HCT116 (cell line): Measurements from ENCODE around the gene ZNF576. TPM values are rescaled to one million over a fixed set of nuclear protein-coding genes. Genes with fewer than 3 reads are reported as not detected.

Experiments
- ATAC-seq: fragments of 200-7000 bp; cut with Tn5 transposase; 2 replicates; pipeline ENCODE4 v1.9.1; 2020; ENCODE audit warnings: mild to moderate bottlenecking, moderate library complexity
- BruUV-seq: library from RNA; stranded (reverse); fragments of 400-500 nt; replicated peaks from 2 replicates; lab custom pipeline; 2021; lab: Mats Ljungman, UMichigan
- CTCF ChIA-PET: fragments of 300-600 bp; sonication (Branson Sonifier 250); formaldehyde crosslinking; loops from one replicate; lab custom pipeline; 2021; ENCODE audit warnings: antibody characterized with exemption; lab: Charles Lee
- POLR2A ChIA-PET: fragments of 300-600, 350-600 bp; sonication (Branson Sonifier 250); formaldehyde crosslinking; loops from one replicate; lab custom pipeline; 2021; ENCODE audit warnings: antibody characterized with exemption; lab: Charles Lee
- RAD21 ChIA-PET, 2 experiments: fragments of 300-600 bp; sonication (Branson Sonifier 250); formaldehyde crosslinking; loops; one replicate each; lab custom pipeline; 2023; ENCODE audit warnings: low total read pairs in 2 of 2; ENCODE audit not compliant: uncharacterized antibody in 2 of 2, unreplicated experiment in 2 of 2, low non-redundant PET in 1 of 2; lab: Charles Lee
- DNase-seq: peaks from one replicate; pipeline ENCODE4 v3.0.0-alpha.2; 2010; ENCODE audit warnings: low read depth, low spot score
- H2AFZ ChIP-seq: fragments of 200-600 bp; shearing (Covaris generic), sonication (generic); 2 replicates; pipeline ENCODE4 v1.6.1; 2017; ENCODE audit warnings: low read depth, mixed run types, mixed read lengths, antibody characterized with exemption, low read length; ENCODE audit not compliant: poor library complexity, severe bottlenecking
- H3K27ac ChIP-seq: 2 replicates; pipeline ENCODE4 v1.5.1; 2012; ENCODE audit warnings: low read depth, low read length
- H3K27me3 ChIP-seq: fragments of 200-600 bp; sonication (generic); 2 replicates; pipeline ENCODE4 v1.6.1; 2016; ENCODE audit warnings: mixed run types, low read length, mixed read lengths; ENCODE audit not compliant: insufficient read depth
- H3K36me3 ChIP-seq, 2 experiments: fragments of 200-500 bp in 1 of 2; fragments of 200-600 bp in 1 of 2; sonication (Bioruptor generic) in 1 of 2; sonication (generic) in 1 of 2; 2 replicates each; pipeline versions ENCODE4 v1.5.1 to v1.6.1; 2014 to 2016; ENCODE audit warnings: low read length in 2 of 2, inconsistent platforms in 1 of 2, mixed read lengths in 1 of 2, mixed run types in 1 of 2; ENCODE audit not compliant: insufficient read depth in 2 of 2, control insufficient read depth in 1 of 2
- H3K4me1 ChIP-seq, 2 experiments: fragments of 200-600 bp in 1 of 2; sonication (generic) in 1 of 2; 2 replicates each; pipeline versions ENCODE4 v1.5.1 to v1.6.1; 2012 to 2017; ENCODE audit warnings: low read length in 2 of 2, inconsistent platforms in 1 of 2, mild to moderate bottlenecking in 1 of 2, mixed read lengths in 1 of 2, mixed run types in 1 of 2, moderate library complexity in 1 of 2; ENCODE audit not compliant: insufficient read depth in 2 of 2, control insufficient read depth in 1 of 2
- H3K4me2 ChIP-seq: fragments of 200-600 bp; sonication (generic); 2 replicates; pipeline ENCODE4 v1.6.1; 2017; ENCODE audit warnings: mixed run types, low read length, mixed read lengths
- H3K4me3 ChIP-seq, 2 experiments: fragments of 200-600 bp in 1 of 2; sonication (generic) in 1 of 2; replicated peaks in 1 of 2; 2 replicates each; pipeline ENCODE4 v1.5.1; 2011 to 2016; ENCODE audit warnings: low read length in 2 of 2, control low read depth in 1 of 2, low read depth in 1 of 2, mild to moderate bottlenecking in 1 of 2, mixed read lengths in 1 of 2, mixed run types in 1 of 2
- H3K79me2 ChIP-seq: fragments of 200-600 bp; sonication (generic); 2 replicates; pipeline ENCODE4 v1.6.1; 2017; ENCODE audit warnings: mild to moderate bottlenecking, mixed run types, low read length, moderate library complexity, mixed read lengths; ENCODE audit not compliant: insufficient read depth
- H3K9ac ChIP-seq: fragments of 200-600 bp; sonication (generic); 2 replicates; pipeline ENCODE4 v1.6.1; 2016; ENCODE audit warnings: low read length, mixed read lengths
- H3K9me2 ChIP-seq: fragments of 200-600 bp; sonication (generic), shearing (Covaris generic); 2 replicates; pipeline ENCODE4 v1.6.1; 2017; ENCODE audit warnings: mixed run types, mild to moderate bottlenecking, moderate library complexity; ENCODE audit not compliant: insufficient read depth
- H3K9me3 ChIP-seq, 2 experiments: fragments of 200-500 bp in 1 of 2; fragments of 200-600 bp in 1 of 2; sonication (Bioruptor generic) in 1 of 2; sonication (generic) in 1 of 2; 2 replicates each; pipeline ENCODE4 v1.6.1; 2014 to 2017; ENCODE audit warnings: low read length in 2 of 2, mixed read lengths in 2 of 2, inconsistent platforms in 1 of 2, low read depth in 1 of 2, mild to moderate bottlenecking in 1 of 2, mixed run types in 1 of 2, moderate library complexity in 1 of 2; ENCODE audit not compliant: control insufficient read depth in 1 of 2, insufficient read depth in 1 of 2
- H4K20me1 ChIP-seq: fragments of 200-600 bp; sonication (generic), shearing (Covaris generic); 2 replicates; pipeline ENCODE4 v1.6.1; 2017; ENCODE audit warnings: mixed run types, mild to moderate bottlenecking, moderate library complexity; ENCODE audit not compliant: insufficient read depth
- CBX3 ChIP-seq: IDR thresholded peaks from 2 replicates; pipeline ENCODE4 v1.6.1; 2012; ENCODE audit warnings: low read depth
- CEBPB ChIP-seq: IDR thresholded peaks from 2 replicates; pipeline ENCODE4 v1.6.1; 2012; ENCODE audit warnings: low read depth
- EGR1 ChIP-seq: IDR thresholded peaks from 2 replicates; pipeline ENCODE4 v1.6.1; 2012; ENCODE audit warnings: low read depth
- ELF1 ChIP-seq: IDR thresholded peaks from 2 replicates; pipeline ENCODE4 v1.6.1; 2012; ENCODE audit warnings: low read depth, borderline replicate concordance
- EZH2 ChIP-seq: fragments of 200-600 bp; sonication (generic); IDR thresholded peaks from 2 replicates; pipeline ENCODE4 v1.6.1; 2017; ENCODE audit warnings: antibody characterized with exemption, mixed run types
- EZH2phosphoT487 ChIP-seq: fragments of 200-600 bp; IDR thresholded peaks from 2 replicates; pipeline ENCODE4 v1.6.1; 2018; ENCODE audit warnings: antibody characterized with exemption, borderline replicate concordance
- FOSL1 ChIP-seq: IDR thresholded peaks from 2 replicates; pipeline ENCODE4 v1.6.1; 2012; ENCODE audit warnings: low read depth
- JUND ChIP-seq: IDR thresholded peaks from 2 replicates; pipeline ENCODE4 v1.6.1; 2012
- POLR2A ChIP-seq: IDR thresholded peaks from 2 replicates; pipeline ENCODE4 v1.7.0; 2011; ENCODE audit warnings: borderline replicate concordance; ENCODE audit not compliant: insufficient read depth, insufficient read length; ENCODE audit errors: extremely low read depth
- POLR2AphosphoS5 ChIP-seq: IDR thresholded peaks from 2 replicates; pipeline ENCODE4 v1.6.1; 2011; ENCODE audit warnings: mild to moderate bottlenecking, low read depth, low read length, moderate library complexity
- RAD21 ChIP-seq: IDR thresholded peaks from 2 replicates; pipeline ENCODE4 v1.6.1; 2012; ENCODE audit warnings: low read depth, mild to moderate bottlenecking
- SIN3A ChIP-seq: IDR thresholded peaks from 2 replicates; pipeline ENCODE4 v1.6.1; 2012; ENCODE audit warnings: low read depth
- SP1 ChIP-seq: IDR thresholded peaks from 2 replicates; pipeline ENCODE4 v1.6.1; 2012; ENCODE audit warnings: low read depth
- SRF ChIP-seq: IDR thresholded peaks from 2 replicates; pipeline ENCODE4 v1.6.1; 2012; ENCODE audit warnings: low read depth
- ZFX ChIP-seq: fragments of 450-650 bp; IDR thresholded peaks from 2 replicates; pipeline ENCODE4 v1.6.1; 2017
- ZNF274 ChIP-seq: fragments of 200-500 bp; sonication (Bioruptor generic); IDR thresholded peaks from 2 replicates; pipeline ENCODE4 v1.6.1; 2014; ENCODE audit warnings: mild to moderate bottlenecking, low read depth, low read length, inconsistent platforms
- intact Hi-C: fragments of 100-400 bp; cut with micrococcal nuclease; formaldehyde crosslinking; loops from 2 replicates; pipeline ENCODE4 v1.10.0; 2022
- total RNA-seq: library from RNA; stranded (reverse); gene quantifications from one replicate; pipeline ENCODE4 v1.2.1, GENCODE V29; 2021; ENCODE audit not compliant: unreplicated experiment
- TF ChIP-seq, protein P1 (sequence below): IDR thresholded peaks from 2 replicates; pipeline ENCODE4 v1.6.1; 2012

ZNF576 gene
- total RNA-seq, 1 experiment from 2014 or later = 11.2 TPM

DNA sequence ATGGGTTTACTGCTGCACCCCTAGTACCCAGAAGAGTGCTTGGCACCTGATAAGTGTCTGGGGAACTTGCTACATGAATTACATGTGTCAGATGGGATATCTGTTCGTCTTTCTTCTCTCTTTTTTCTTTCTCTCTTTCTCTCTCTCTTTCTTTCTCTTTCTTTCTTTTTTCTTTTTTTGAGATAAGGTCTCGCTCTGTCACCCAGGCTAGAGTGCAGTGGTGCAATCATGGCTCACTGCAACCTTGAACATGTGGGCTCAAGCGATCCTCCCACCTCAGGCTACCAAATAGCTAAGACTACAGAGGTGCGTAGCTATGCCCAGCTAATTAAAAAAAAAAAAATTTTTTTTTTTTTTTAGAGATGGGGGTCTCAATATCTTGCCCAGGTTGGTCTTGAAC, 37.1 kb downstream of the ZNF576 start:
- no peak overlapping the region for H3K4me3 ChIP-seq
- ChIA-PET POLR2A (interaction anchor here (0.6 kb wide), 1 partner anchor 35 kb away, joined by 6 read pairs; no protein-coding TSS in a partner anchor), CTCF (no interaction called here), RAD21 (interaction anchor here in 1 of 2 experiments (0.6 kb wide), 1 partner anchor 77 kb away, joined by 4 read pairs; no protein-coding TSS in a partner anchor)
- H3K4me1 ChIP-seq = peaks cover 4 to 19% of the 10 kb centered on the region in 2 experiments; a peak in 3 of 4 replicates
- no peaks in the 10 kb centered on the region for H4K20me1 ChIP-seq
- ATAC-seq (no peak), DNase-seq (no peak)
- H3K9ac ChIP-seq = no peak overlapping the region
- H3K79me2 ChIP-seq = no peaks in the 10 kb centered on the region
- no peak overlapping the region for H2AFZ ChIP-seq
- TF ChIP-seq FOSL1 (no peak), JUND (no peak), ZFX (no peak), EZH2phosphoT487 (no peak), EZH2 (no peak), ZNF274 (no peak), CBX3 (no peak), SRF (no peak), EGR1 (no peak), RAD21 (no peak), POLR2A (no peak), SIN3A (no peak)
- H3K27ac ChIP-seq = no peak overlapping the region
- no peaks in the 10 kb centered on the region for H3K9me2 ChIP-seq
- peaks cover under 1% of the 10 kb centered on the region; the same call in 1 of the 2 replicates for H3K27me3 ChIP-seq
- BruUV-seq = no TSS peak
- no peaks in the 10 kb centered on the region for H3K9me3 ChIP-seq
- no peak overlapping the region for H3K4me2 ChIP-seq
- no peaks in the 10 kb centered on the region for H3K36me3 ChIP-seq
- intact Hi-C loops = no loop called here

DNA sequence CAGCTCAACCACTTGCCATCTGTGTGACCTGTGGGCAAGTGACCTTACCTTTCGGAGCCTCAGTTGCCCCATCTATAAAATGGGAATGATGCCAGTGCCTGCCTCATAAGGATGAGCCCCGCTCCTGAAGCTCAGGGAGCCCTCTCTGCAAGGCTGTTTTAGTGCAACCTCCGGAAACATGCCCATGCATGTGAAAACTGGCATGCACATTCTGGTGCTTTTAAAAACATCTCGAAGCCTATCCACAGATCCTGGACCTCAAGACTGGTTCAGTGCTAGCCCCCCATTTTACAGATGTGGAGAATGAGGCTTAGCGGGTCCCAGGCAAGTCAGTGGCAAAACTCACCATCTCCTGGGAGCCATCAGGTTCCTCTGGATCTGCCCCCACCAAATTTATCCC, 37.7 kb downstream of the ZNF576 start:
- ChIA-PET POLR2A (interaction anchor here (0.6 kb wide), 1 partner anchor 34 kb away, joined by 6 read pairs; no protein-coding TSS in a partner anchor), CTCF (no interaction called here)
- Histone ChIP-seq H3K9ac (no peak overlapping the region), H3K36me3 (no peaks in the 10 kb centered on the region), H3K27me3 (peaks cover 6% of the 10 kb centered on the region; the same call in 1 of the 2 replicates), H3K4me2 (no peak overlapping the region), H3K27ac (no peak overlapping the region), H3K9me2 (no peaks in the 10 kb centered on the region), H2AFZ (no peak overlapping the region)
- intact Hi-C loops = no loop called here
- no peak for DNase-seq
- BruUV-seq = no TSS peak
- TF ChIP-seq, protein P1, sequence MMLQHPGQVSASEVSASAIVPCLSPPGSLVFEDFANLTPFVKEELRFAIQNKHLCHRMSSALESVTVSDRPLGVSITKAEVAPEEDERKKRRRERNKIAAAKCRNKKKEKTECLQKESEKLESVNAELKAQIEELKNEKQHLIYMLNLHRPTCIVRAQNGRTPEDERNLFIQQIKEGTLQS = no peak
- no peak for TF ChIP-seq SP1
- no peak for TF ChIP-seq EGR1
- TF ChIP-seq ELF1 = no peak
- TF ChIP-seq JUND = no peak
- TF ChIP-seq POLR2AphosphoS5 = no peak
- no peak for TF ChIP-seq EZH2phosphoT487
- TF ChIP-seq CEBPB = no peak
- TF ChIP-seq, all 23 proteins: peak for 0
- H3K4me3 ChIP-seq = no peak overlapping the region
- H4K20me1 ChIP-seq = no peaks in the 10 kb centered on the region
- H3K4me1 ChIP-seq = peaks cover 7 to 24% of the 10 kb centered on the region in 2 experiments; a peak in 3 of 4 replicates
- H3K79me2 ChIP-seq = no peaks in the 10 kb centered on the region
- H3K9me3 ChIP-seq = no peaks in the 10 kb centered on the region
- RAD21 ChIA-PET = no interaction called here
- ATAC-seq = no peak
